ENCODE data around the gene SPDL1.
"Not testable (repeated sequence)": the region's sequence is repeated elsewhere in the genome, so short reads cannot be mapped to it uniquely, and the experiment has no call there.

Gene SPDL1

GRCh38 chr5:169574134-169574646, 9.4 kb upstream of the SPDL1 start:
- no peak for DNase-seq (ENCODE audit: low read depth)

- peak; percentile 84 for DNase-seq (ENCODE audit: low read depth)
Observed at GRCh38 chr5:169576181-169576598, 7.4 kb upstream of the SPDL1 start.

GRCh38 chr5:169577951-169578350, 5.6 kb upstream of the SPDL1 start:
- peak; percentile 40 for DNase-seq (ENCODE audit: low read depth)

GRCh38 chr5:169580964-169581363, 2.6 kb upstream of the SPDL1 start:
- DNase-seq (ENCODE audit: low read depth) = no peak

GRCh38 chr5:169581580-169582227, 1.9 kb upstream of the SPDL1 start:
- peak; percentile 80 for DNase-seq (ENCODE audit: low read depth)

GRCh38 chr5:169583101-169583423, 511 bp upstream of the SPDL1 start:
- no peak for DNase-seq (ENCODE audit: low read depth)

- DNase-seq (ENCODE audit: low read depth) = peak; percentile 18
Observed at GRCh38 chr5:169584998-169585451, 1.5 kb downstream of the SPDL1 start.

- DNase-seq (ENCODE audit: low read depth) = no peak
Observed at GRCh38 chr5:169590602-169591001, 7.0 kb downstream of the SPDL1 start.

GRCh38 chr5:169591636-169592035, 8.1 kb downstream of the SPDL1 start:
- no peak for DNase-seq (ENCODE audit: low read depth)

GRCh38 chr5:169592937-169593650, 9.5 kb downstream of the SPDL1 start:
- peak; percentile 68 for DNase-seq (ENCODE audit: low read depth)

- DNase-seq (ENCODE audit: low read depth) = no peak
Observed at GRCh38 chr5:169595172-169595820, 11.7 kb downstream of the SPDL1 start.

GRCh38 chr5:169599451-169599850, 15.9 kb downstream of the SPDL1 start:
- DNase-seq (ENCODE audit: low read depth) = no peak

- DNase-seq (ENCODE audit: low read depth) = peak; percentile 25
Observed at GRCh38 chr5:169602535-169602934, 19.0 kb downstream of the SPDL1 start.

- DNase-seq (ENCODE audit: low read depth) = no peak
Observed at GRCh38 chr5:169606279-169606678, 22.7 kb downstream of the SPDL1 start.

GRCh38 chr5:169607882-169608281, 24.3 kb downstream of the SPDL1 start:
- no peak for DNase-seq (ENCODE audit: low read depth)

- DNase-seq (ENCODE audit: low read depth) = no peak
Observed at GRCh38 chr5:169609716-169610115, 26.1 kb downstream of the SPDL1 start.

- peak; percentile 65 for DNase-seq (ENCODE audit: low read depth)
Observed at GRCh38 chr5:169610606-169611005, 27.0 kb downstream of the SPDL1 start.

- DNase-seq (ENCODE audit: low read depth) = no peak
Observed at GRCh38 chr5:169615561-169615960, 32.0 kb downstream of the SPDL1 start.

- not testable (repeated sequence) for DNase-seq (ENCODE audit: low read depth)
Observed at GRCh38 chr5:169624307-169624706, 40.7 kb downstream of the SPDL1 start.

- peak; percentile 90 for DNase-seq (ENCODE audit: low read depth)
Observed at GRCh38 chr5:169626779-169627178, 43.2 kb downstream of the SPDL1 start.

- no peak for DNase-seq (ENCODE audit: low read depth)
Observed at GRCh38 chr5:169627551-169627950, 44.0 kb downstream of the SPDL1 start.

GRCh38 chr5:169628892-169629291, 45.3 kb downstream of the SPDL1 start:
- peak; percentile 70 for DNase-seq (ENCODE audit: low read depth)
